GM12878 (cell line): ENCODE data around the gene OPRM1.

Experiments
- CTCF ChIP-seq, 3 experiments: IDR thresholded peaks in 2 of 3; conservative IDR thresholded peaks in 1 of 3; 2 replicates each; pipeline ENCODE4 v1.5.1; 2011; ENCODE audit warnings: low read depth in 3 of 3, low read length in 3 of 3, mild to moderate bottlenecking in 3 of 3, control low read depth in 2 of 3, moderate library complexity in 2 of 3, inconsistent platforms in 1 of 3, mixed read lengths in 1 of 3; ENCODE audit not compliant: control insufficient read depth in 2 of 3, insufficient read depth in 1 of 3; ENCODE audit errors: extremely low read depth in 1 of 3
- ETV6 ChIP-seq, 2 experiments: fragments of 450-650 bp in 1 of 2; IDR thresholded peaks in 1 of 2; conservative IDR thresholded peaks in 1 of 2; 2 replicates each; pipeline ENCODE4 v1.6.1; 2014; ENCODE audit warnings: antibody characterized with exemption in 1 of 2, borderline replicate concordance in 1 of 2, low read depth in 1 of 2, mild to moderate bottlenecking in 1 of 2, moderate library complexity in 1 of 2
- EZH2 ChIP-seq: IDR thresholded peaks from 2 replicates; pipeline ENCODE4 v1.6.1; 2012; ENCODE audit warnings: low read depth, mild to moderate bottlenecking, control low read depth, inconsistent platforms, low read length, borderline replicate concordance; ENCODE audit not compliant: control insufficient read depth
- JUNB ChIP-seq: IDR thresholded peaks from 2 replicates; pipeline ENCODE4 v1.6.1; 2016; ENCODE audit warnings: antibody characterized with exemption, mild to moderate bottlenecking
- POLR2AphosphoS5 ChIP-seq: IDR thresholded peaks from 2 replicates; pipeline ENCODE4 v1.6.1; 2011; ENCODE audit warnings: mild to moderate bottlenecking, low read length, inconsistent platforms
- PRDM15 ChIP-seq: fragments of 450-650 bp; formaldehyde crosslinking; IDR thresholded peaks from 2 replicates; pipeline ENCODE4 v1.4.0; 2020; ENCODE audit warnings: mild to moderate bottlenecking, moderate library complexity
- RBBP5 ChIP-seq: fragments of 200-600 bp; sonication (generic); conservative IDR thresholded peaks from 2 replicates; pipeline ENCODE4 v1.6.1; 2016
- REST ChIP-seq: IDR thresholded peaks from 2 replicates; pipeline ENCODE4 v1.6.1; 2012; ENCODE audit warnings: mild to moderate bottlenecking, low read depth, low read length

- TF ChIP-seq CTCF (IDR thresholded peaks at IDR 0.05 in 2 of 3, conservative IDR thresholded peaks at IDR 0.05 in 1 of 3; ENCODE audit: control insufficient read depth in 2 of 3, extremely low read depth in 1 of 3, insufficient read depth in 1 of 3, low read depth in 3 of 3, low read length in 3 of 3) (no peak), RBBP5 (no peak), EZH2 (no peak), POLR2AphosphoS5 (no peak), ETV6 (conservative IDR thresholded peaks at IDR 0.05 in 1 of 2, IDR thresholded peaks at IDR 0.05 in 1 of 2; ENCODE audit: borderline replicate concordance in 1 of 2, low read depth in 1 of 2) (no peak), REST (no peak), JUNB (no peak), PRDM15 (CRISPR knock-in tag) (no peak)
Measured at GRCh38 chr6:154218787-154219186, 179.7 kb downstream of the OPRM1 start.
